HL-60 (cell line): ENCODE results near the gene RPAP2.
A peak's percentile ranks its signal among the peaks of the same experiment; 100 is the strongest.

Experiments used
- DNase-seq, 2 experiments: peaks; one replicate each; pipeline ENCODE4 v3.0.0-alpha.2; 2010 to 2020; ENCODE audit warnings: low read depth in 1 of 2, low spot score in 1 of 2
- H3K27ac ChIP-seq: fragments of 250-450 bp; sonication (Bioruptor Pico); replicated peaks from 2 replicates; pipeline ENCODE4 v1.5.1; 2020; ENCODE audit warnings: mild to moderate bottlenecking, moderate library complexity
- H3K27me3 ChIP-seq: fragments of 250-450 bp; sonication (Bioruptor Pico); 2 replicates; pipeline ENCODE4 v1.5.1; 2021; ENCODE audit warnings: mild to moderate bottlenecking, moderate library complexity; ENCODE audit not compliant: insufficient read depth, poor library complexity, severe bottlenecking
- H3K4me3 ChIP-seq: replicated peaks from 2 replicates; pipeline ENCODE4 v1.5.1; 2011; ENCODE audit warnings: mild to moderate bottlenecking, control low read depth, low read length; ENCODE audit not compliant: insufficient read depth
- CTCF ChIP-seq: IDR thresholded peaks from one replicate; pipeline ENCODE4 v1.5.1; 2011; ENCODE audit warnings: low read length, control low read depth, inconsistent platforms; ENCODE audit not compliant: insufficient read depth
- GABPA ChIP-seq: IDR thresholded peaks from 2 replicates; pipeline ENCODE4 v1.6.1; 2012; ENCODE audit warnings: low read depth
- POLR2AphosphoS5 ChIP-seq: IDR thresholded peaks from 2 replicates; pipeline ENCODE4 v1.6.1; 2012; ENCODE audit warnings: low read depth
- SPI1 ChIP-seq: IDR thresholded peaks from 2 replicates; pipeline ENCODE4 v1.6.1; 2012; ENCODE audit warnings: low read depth, mild to moderate bottlenecking, borderline replicate concordance
- TF ChIP-seq, protein P1 (sequence below): IDR thresholded peaks from 2 replicates; pipeline ENCODE4 v1.6.1; 2012; ENCODE audit warnings: low read depth; ENCODE audit not compliant: insufficient replicate concordance

RPAP2 gene

GRCh38 chr1:92444351-92444750, 145.5 kb downstream of the RPAP2 start:
- no peak overlapping the region for H3K4me3 ChIP-seq
- H3K27me3 ChIP-seq: no peaks in the 10 kb centered on the region
- TF ChIP-seq SPI1 (no peak), CTCF (no peak), POLR2AphosphoS5 (no peak), GABPA (no peak)
- TF ChIP-seq, protein P1, sequence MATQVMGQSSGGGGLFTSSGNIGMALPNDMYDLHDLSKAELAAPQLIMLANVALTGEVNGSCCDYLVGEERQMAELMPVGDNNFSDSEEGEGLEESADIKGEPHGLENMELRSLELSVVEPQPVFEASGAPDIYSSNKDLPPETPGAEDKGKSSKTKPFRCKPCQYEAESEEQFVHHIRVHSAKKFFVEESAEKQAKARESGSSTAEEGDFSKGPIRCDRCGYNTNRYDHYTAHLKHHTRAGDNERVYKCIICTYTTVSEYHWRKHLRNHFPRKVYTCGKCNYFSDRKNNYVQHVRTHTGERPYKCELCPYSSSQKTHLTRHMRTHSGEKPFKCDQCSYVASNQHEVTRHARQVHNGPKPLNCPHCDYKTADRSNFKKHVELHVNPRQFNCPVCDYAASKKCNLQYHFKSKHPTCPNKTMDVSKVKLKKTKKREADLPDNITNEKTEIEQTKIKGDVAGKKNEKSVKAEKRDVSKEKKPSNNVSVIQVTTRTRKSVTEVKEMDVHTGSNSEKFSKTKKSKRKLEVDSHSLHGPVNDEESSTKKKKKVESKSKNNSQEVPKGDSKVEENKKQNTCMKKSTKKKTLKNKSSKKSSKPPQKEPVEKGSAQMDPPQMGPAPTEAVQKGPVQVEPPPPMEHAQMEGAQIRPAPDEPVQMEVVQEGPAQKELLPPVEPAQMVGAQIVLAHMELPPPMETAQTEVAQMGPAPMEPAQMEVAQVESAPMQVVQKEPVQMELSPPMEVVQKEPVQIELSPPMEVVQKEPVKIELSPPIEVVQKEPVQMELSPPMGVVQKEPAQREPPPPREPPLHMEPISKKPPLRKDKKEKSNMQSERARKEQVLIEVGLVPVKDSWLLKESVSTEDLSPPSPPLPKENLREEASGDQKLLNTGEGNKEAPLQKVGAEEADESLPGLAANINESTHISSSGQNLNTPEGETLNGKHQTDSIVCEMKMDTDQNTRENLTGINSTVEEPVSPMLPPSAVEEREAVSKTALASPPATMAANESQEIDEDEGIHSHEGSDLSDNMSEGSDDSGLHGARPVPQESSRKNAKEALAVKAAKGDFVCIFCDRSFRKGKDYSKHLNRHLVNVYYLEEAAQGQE: no peak
- DNase-seq: no peak
- H3K27ac ChIP-seq: no peak overlapping the region

DNA sequence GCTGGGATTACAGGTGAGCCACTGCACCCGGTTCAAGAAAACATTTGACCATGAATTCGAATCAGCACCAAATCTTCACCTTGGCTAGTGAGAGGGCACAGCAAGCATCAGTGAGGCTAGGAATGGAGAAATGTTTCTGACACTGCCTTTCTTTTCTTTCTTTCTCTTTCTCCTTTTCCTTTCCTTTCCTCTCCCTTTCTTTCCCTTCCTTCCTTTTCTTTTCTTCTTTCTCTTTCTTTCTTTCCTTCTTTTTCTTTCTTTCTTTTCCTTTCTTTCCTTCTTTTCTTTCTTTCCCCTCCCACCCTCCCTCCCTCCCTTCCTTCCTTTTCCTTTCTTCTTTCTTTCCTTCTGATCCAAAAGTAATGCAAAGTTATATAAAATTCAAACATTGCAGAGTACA, 147.0 kb downstream of the RPAP2 start:
- H3K27ac ChIP-seq: no peak overlapping the region
- no peak for DNase-seq
- no peaks in the 10 kb centered on the region for H3K27me3 ChIP-seq
- no peak for TF ChIP-seq POLR2AphosphoS5
- H3K4me3 ChIP-seq: no peak overlapping the region

DNA sequence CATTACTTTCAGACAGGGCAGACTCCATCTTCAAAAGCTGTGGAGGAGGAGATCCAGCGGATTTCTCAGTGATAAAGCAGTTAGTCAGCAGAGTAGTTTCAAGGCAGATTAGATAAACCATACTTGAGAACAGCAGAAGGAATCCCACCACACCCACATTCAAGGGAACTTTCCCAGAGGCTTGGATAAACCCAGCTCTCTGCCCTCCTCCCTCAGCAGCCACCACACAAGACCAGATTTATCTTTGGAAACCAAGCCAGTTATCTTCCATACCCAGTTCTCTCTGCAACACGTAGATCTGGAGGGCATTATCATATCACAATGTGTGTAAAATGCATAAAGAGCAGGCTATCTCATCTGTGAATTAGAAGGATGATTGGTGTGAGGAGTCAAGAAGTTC, 147.7 kb downstream of the RPAP2 start:
- DNase-seq: no peak
- Histone ChIP-seq H3K4me3 (no peak overlapping the region), H3K27ac (no peak overlapping the region; the same call in 1 of the 2 replicates), H3K27me3 (no peaks in the 10 kb centered on the region)
- TF ChIP-seq GABPA (no peak), CTCF (no peak), POLR2AphosphoS5 (no peak), SPI1 (no peak)
- TF ChIP-seq, protein P1: no peak

GRCh38 chr1:92447033-92447681, 148.3 kb downstream of the RPAP2 start:
- H3K27ac ChIP-seq: 0 out of 2 replicates have a peak overlapping the region, but pooled peaks have one; percentile 11
- H3K27me3 ChIP-seq: no peaks in the 10 kb centered on the region
- no peak for TF ChIP-seq SPI1
- TF ChIP-seq, protein P1: no peak
- TF ChIP-seq POLR2AphosphoS5: no peak
- TF ChIP-seq GABPA: no peak
- TF ChIP-seq CTCF: no peak
- H3K4me3 ChIP-seq: no peak overlapping the region
- no peak for DNase-seq
